ENCODE measurements around the gene CD9.
"Not testable (repeated sequence)": the region's sequence is repeated elsewhere in the genome, so short reads cannot be mapped to it uniquely, and the experiment has no call there.

The CD9 gene

GRCh38 chr12:6180268-6181051 is 19.7 kb upstream of the CD9 start:
- no peak for DNase-seq (ENCODE audit: low spot score)

DNA sequence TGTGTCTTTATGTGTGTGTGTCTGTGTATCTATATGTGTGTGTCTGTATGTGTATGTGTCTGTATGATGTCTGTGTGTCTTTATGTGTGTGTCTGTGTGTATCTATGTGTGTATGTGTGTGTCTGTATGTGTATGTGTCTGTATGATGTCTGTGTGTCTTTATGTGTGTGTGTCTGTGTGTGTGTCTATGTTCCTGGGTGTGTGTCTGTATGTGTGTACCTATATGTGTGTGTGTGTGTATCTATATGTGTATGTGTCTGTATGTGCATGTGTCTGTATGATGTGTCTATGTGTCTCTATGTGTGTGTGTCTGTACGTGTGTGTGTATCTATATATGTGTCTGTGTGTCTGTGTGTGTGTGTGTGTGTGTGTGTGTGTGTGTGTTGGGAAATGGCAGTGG is 19.0 kb upstream of the CD9 start:
- DNase-seq (ENCODE audit: low spot score), result no peak

GRCh38 chr12:6181583-6182278 is 18.5 kb upstream of the CD9 start:
- no peak for DNase-seq (ENCODE audit: low spot score)

DNA sequence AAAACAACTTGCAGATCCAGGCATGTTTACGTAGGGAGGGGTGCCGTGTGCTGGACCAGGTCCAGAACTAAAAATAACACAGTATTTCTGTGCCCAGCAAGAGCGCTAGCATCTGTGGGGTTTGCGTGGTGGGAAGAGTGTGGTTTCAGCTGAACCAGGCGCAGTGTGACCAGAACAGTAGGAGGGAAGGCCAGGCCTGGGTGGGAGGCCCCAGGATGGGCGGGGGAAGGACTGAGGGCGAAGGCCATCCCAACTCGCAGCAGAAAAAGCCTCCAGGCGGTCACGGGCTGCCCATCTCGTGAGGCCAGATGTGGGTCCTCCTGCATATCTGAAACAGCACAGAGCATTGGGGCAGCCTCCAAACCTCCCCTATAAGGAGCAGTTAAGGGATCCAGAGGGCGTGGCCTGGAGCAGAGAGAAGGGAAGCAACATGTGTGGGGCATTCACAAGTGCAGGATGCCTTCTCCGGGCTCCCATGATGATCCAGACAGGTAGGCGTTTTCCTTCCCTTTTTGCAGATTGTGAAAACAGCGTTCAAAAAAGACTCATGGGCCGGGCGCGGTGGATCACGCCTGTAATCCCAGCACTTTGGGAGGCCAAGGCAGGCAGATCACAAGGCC is 17.8 kb upstream of the CD9 start:
- DNase-seq (ENCODE audit: low spot score), result peak; percentile 75

DNA sequence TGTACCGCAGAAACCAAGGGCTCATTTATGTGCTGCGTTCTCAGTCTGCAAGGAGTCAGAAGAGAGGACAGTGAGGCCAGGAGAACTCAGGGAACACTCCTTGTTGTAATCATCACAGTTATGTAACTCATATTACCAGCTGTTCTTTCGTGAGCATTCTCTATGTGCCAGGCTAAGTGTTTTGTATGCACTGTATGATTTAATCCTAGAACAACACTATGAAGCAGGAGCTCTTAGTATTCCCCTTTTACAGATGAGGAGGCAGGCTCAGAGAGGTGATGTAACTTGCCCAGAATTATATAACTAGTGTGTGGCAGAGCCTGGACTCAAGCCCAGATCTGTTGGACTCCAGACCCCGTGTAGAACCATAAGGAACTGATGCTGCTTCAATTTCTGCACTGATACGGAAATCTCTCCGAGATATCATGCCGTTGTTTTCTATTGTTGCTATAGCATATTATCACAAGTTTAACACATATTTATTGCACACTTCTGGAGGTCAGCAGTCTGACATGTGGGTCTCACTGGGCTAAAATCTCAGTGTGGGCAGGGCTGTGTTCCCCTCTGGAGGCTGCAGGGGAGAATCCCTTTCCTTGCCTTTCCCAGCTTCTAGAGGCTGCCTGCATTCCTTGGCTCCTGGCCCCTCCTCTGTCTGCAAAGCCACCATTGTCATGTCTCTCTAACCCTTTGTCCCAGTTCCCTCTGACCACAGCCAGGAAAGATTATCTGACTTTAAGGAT is 16.3 kb upstream of the CD9 start:
- DNase-seq (ENCODE audit: low spot score), result no peak

GRCh38 chr12:6185961-6186827 is 14.0 kb upstream of the CD9 start:
- no peak for DNase-seq (ENCODE audit: low spot score)

DNA sequence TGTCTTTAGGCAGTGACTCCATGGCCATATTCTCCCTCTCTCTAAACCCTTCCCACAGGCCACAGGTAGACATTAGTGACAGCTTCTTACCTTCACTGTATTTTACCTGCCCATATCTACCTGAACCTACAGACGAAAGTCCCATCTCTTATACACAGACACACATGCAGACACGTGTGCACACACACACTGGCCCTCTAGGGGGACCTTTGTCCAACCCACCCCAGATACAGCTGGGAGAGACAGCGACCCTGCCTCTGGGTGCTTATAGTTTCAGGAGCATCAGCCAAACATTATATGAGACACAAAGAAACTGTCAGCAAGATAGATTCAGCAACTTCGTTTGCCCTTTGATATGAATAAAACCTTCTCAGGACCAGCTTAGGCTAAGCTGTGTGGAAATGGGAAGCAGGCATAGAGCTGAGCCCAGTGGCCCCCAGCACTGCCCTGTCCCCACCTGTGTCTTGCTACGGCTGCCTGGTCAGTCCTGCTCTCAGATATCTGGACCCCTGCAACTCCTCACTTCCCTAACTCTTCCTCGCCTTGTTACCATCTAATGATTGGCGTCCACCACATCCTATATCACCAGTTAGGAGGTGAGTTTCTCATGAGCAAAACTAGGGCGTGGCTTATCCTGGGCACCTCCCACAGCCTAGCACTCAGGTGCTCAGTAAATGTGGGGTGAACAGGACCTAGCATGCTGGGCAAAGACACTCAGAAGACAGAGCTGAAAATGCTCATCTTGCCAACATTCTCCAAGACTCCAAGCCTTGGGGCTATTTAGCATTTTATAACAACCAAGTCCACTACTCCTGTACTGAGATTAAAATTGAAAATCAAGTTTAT is 12.0 kb upstream of the CD9 start:
- DNase-seq (ENCODE audit: low spot score), result no peak

GRCh38 chr12:6189028-6189427 is 11.2 kb upstream of the CD9 start:
- no peak for DNase-seq (ENCODE audit: low spot score)

GRCh38 chr12:6189952-6190598 is 10.1 kb upstream of the CD9 start:
- not testable (repeated sequence) for DNase-seq (ENCODE audit: low spot score)

DNA sequence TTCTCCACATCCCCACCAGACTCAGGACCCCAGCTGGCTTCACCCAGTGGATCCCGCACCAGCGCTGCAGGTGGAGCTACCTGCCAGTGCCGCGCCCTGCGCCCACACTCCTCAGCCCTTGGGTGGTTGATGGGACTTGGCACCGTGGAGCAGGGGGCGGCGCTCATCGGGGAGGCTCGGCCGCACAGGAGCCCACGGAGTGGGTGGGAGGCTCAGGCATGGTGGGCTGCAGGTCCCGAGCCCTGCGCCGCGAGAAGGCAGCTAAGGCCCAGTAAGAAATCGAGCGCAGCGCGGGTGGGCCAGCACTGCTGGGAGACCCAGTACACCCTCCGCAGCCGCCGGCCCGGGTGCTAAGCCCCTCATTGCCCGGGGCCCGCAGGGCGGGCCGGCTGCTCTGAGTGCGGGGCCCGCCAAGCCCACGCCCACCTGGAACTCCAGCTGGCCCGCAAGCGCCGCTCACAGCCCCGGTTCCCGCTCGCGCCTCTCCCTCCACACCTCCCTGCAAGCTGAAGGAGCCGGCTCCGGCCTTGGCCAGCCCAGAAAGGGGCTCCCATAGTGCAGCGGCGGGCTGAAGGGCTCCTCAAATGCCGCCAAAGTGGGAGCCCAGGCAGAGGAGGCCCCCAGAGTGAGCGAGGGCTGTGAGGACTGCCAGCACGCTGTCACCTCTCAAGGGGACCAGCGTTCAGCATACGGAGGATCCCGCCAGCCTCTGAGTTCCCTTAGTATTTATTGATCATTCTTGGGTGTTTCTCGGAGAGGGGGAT is 9.3 kb upstream of the CD9 start:
- not testable (repeated sequence) for DNase-seq (ENCODE audit: low spot score)

GRCh38 chr12:6192604-6193380 is 7.4 kb upstream of the CD9 start:
- DNase-seq (ENCODE audit: low spot score), result no peak

- peak; percentile 57 for DNase-seq (ENCODE audit: low spot score)
Measured at GRCh38 chr12:6193853-6194815, 6.1 kb upstream of the CD9 start.

DNA sequence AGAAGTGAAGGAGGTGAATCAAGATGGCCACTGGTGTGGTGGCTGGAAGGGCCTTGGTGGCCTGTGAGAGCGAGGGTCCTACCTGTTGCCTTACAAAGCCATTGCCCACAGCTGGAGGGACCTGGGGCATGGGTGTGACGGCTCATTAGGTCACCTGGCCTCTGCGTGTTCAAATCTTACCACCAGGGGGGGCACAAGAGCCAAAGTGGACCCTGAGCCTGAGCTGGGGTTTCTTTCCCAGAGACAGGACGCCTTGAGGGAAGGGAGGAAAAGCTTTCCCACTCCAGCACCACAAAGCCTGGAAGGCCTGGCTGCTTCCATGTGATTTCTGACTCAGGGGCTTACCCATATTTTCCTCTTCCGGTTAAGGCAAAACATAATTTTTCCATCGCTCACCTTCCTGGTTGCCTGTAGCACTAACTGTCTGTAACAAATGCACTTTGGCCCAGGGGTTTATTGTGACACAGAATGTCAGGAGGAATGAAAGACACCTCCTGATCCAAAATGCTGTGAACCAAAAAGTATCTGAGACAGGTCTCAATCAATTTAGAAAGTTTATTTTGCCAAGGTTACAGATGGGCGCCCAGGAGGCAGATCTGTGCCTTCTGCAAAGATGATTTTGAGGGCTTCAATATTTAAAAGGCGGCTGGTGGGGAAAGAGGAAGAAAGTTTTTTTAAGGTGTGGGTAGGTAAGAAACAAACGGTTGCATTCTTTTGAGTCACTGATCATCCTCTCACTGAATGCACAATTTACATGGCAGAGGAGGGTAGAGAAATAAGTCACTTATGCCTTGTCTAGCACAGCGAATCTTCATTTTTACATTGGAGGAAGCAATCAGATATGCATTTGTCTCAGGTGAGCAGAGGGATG is 4.3 kb upstream of the CD9 start:
- DNase-seq (ENCODE audit: low spot score), result peak; percentile 99

DNA sequence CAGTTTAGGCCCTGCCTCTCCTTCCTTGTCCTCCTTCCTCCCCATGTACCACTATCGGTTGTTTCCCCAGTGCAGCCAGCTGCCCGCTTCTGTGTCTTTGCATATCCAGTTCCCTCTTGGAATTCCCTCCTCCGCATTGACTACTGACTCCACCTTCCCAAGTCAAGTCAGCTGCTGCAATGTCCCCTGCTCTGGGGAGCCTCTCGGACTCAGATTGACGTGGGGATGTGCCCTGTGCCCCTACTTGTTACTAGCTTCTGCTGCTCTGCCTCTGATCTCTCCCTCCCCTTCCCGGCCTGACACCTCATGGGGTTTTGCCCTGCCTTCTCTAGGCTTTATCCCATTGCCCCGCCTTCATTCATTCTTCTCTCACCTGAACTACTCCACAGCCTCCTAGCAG is 2.1 kb upstream of the CD9 start:
- DNase-seq (ENCODE audit: low spot score), result no peak

DNA sequence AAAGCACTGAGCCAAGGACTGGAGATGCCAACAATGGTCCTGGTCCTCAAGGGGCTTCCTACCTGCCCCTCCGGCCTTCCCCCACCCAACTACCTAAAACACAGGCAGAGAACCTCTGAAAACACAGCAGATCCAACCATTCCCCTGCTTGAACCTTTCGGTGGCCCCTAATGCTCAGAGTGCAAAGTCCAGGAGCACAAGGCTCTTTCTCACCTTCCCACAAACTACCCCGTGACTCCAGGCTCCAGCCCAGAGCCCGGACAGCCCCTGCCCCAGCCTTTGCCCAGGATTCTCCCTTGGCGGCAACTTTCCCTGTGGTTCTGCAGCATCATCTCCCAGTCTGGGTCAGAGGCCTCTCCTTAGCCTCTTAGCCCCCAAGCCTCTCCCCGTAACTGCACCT is 1.6 kb upstream of the CD9 start:
- no peak for DNase-seq (ENCODE audit: low spot score)

DNA sequence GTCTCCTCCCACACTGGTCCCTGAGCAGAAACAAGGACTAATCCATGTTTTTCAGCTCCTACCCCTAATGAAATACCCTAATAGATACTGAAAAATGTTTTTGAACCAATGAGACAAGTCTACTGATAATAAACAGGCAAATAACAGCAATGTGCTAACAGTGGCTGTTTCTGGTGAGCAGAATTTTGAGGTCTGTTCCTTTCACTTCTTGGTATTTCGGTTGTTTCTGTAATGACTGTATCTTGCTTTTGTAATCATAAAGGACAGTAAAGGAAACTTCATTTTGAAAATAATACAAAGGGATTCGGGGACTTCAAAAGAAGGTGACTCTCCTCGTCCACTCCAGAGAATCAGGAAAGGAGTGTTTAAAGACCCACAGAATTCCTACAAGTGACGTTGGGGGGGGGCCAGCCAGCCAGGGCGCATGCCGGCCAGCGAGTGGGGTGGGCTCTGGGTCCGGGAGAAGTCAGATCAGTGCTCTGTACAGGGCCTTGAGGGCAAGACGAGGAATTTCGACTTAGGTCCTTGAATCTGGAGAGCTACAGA is 1.1 kb upstream of the CD9 start:
- no peak for DNase-seq (ENCODE audit: low spot score)

Measured in HuH-7 (cell line).